Nephron (organoid): ENCODE measurements around the gene ERP44.
A peak's percentile ranks its signal among the peaks of the same experiment; 100 is the strongest.

Source experiments
- H3K27ac Mint-ChIP-seq, 3 experiments: 2 replicates each; pipeline ENCODE4 v1.8.0; 2020; ENCODE audit warnings: mixed read lengths in 3 of 3, mild to moderate bottlenecking in 2 of 3, moderate library complexity in 1 of 3
- H3K27me3 Mint-ChIP-seq: 2 replicates; pipeline ENCODE4 v1.8.0; 2021; ENCODE audit warnings: low read depth, mild to moderate bottlenecking, moderate library complexity, mixed read lengths
- H3K36me3 Mint-ChIP-seq: 2 replicates; pipeline ENCODE4 v1.8.0; 2020; ENCODE audit warnings: low read depth, mixed read lengths
- H3K4me1 Mint-ChIP-seq: 2 replicates; pipeline ENCODE4 v1.8.0; 2020; ENCODE audit warnings: mixed read lengths
- H3K4me3 Mint-ChIP-seq, 3 experiments: 2 replicates each; pipeline ENCODE4 v1.8.0; 2020; ENCODE audit warnings: mild to moderate bottlenecking in 3 of 3, mixed read lengths in 3 of 3, moderate library complexity in 2 of 3
- H3K9me3 Mint-ChIP-seq: 2 replicates; pipeline ENCODE4 v1.8.0; 2020; ENCODE audit warnings: mixed read lengths
- TF ChIP-seq, protein P1 (sequence below), 3 experiments: fragments of 200-600 bp; sonication (generic); IDR thresholded peaks; one replicate each; pipeline ENCODE4 v1.5.0; 2021; ENCODE audit warnings: antibody characterized with exemption in 3 of 3; ENCODE audit not compliant: unreplicated experiment in 3 of 3

The ERP44 gene

GRCh38 chr9:99948482-99948881, 150.3 kb downstream of the ERP44 start:
- Mint-ChIP-seq H3K4me3 (no peak overlapping the region), H3K27me3 (no peaks in the 10 kb centered on the region), H3K4me1 (no peaks in the 10 kb centered on the region), H3K9me3 (peaks cover 3% of the 10 kb centered on the region), H3K36me3 (peaks cover 36% of the 10 kb centered on the region), H3K27ac (no peak overlapping the region)
- TF ChIP-seq, protein P1, sequence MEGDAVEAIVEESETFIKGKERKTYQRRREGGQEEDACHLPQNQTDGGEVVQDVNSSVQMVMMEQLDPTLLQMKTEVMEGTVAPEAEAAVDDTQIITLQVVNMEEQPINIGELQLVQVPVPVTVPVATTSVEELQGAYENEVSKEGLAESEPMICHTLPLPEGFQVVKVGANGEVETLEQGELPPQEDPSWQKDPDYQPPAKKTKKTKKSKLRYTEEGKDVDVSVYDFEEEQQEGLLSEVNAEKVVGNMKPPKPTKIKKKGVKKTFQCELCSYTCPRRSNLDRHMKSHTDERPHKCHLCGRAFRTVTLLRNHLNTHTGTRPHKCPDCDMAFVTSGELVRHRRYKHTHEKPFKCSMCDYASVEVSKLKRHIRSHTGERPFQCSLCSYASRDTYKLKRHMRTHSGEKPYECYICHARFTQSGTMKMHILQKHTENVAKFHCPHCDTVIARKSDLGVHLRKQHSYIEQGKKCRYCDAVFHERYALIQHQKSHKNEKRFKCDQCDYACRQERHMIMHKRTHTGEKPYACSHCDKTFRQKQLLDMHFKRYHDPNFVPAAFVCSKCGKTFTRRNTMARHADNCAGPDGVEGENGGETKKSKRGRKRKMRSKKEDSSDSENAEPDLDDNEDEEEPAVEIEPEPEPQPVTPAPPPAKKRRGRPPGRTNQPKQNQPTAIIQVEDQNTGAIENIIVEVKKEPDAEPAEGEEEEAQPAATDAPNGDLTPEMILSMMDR (IDR thresholded peaks at IDR 0.05; ENCODE audit: unreplicated experiment in 3 of 3): no peak

DNA sequence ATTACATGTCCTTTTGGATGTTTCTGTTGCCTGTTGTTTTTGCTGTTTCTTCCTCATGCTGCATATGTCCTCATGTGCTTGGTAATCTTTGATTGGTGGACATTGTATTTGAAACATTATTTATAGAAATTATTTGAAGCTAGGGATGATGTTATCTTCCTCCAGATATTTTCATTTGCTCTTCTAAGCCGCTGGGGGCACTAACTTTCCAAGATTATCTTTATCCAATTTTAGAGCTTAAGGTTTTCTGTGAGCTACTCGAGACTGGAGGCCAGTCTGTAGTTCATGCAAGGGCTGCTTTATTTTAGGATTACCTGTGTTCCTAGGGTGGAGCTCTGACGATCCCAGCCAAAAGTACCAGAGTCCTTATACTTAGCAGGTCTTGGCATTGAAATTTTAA, 151.4 kb downstream of the ERP44 start:
- no peaks in the 10 kb centered on the region for H3K4me1 Mint-ChIP-seq
- peaks cover 3% of the 10 kb centered on the region for H3K9me3 Mint-ChIP-seq
- H3K4me3 Mint-ChIP-seq: no peak overlapping the region
- TF ChIP-seq, protein P1 (IDR thresholded peaks at IDR 0.05; ENCODE audit: unreplicated experiment in 3 of 3): peak in 1 of 3 experiments; percentile 25
- H3K27ac Mint-ChIP-seq: no peak overlapping the region
- no peaks in the 10 kb centered on the region for H3K27me3 Mint-ChIP-seq
- H3K36me3 Mint-ChIP-seq: peaks cover 33% of the 10 kb centered on the region

DNA sequence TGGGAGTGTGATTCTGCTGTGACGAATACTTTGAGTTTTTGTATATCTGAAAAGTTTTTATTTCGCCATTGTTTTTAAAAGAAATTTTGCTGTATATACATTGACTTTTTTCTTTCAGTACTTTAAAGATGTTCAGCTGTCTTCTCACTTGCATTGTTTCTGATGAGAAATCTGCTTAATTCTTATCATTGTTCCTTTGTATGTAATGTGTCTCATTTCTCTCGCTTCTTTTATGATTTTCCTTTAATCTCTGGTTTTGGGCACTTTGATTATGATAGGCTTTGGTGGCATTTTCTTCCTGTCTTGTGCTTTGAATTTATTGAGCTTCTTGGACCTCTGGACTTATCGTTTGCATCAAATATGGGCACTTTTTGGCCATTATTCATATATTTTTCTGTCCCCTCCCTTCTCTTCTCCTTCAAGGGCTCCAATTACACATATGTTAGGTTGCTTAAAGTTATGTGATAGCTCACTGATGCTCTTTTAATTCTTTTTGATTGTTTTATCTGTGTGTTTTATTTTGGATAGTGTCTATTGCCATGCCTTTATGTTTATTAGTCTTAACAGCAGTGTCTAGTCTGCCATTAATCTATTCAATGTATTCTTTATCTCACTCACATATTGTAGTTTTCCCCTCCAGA, 161.7 kb downstream of the ERP44 start:
- peaks cover 24% of the 10 kb centered on the region for H3K9me3 Mint-ChIP-seq
- H3K4me3 Mint-ChIP-seq: no peak overlapping the region

DNA sequence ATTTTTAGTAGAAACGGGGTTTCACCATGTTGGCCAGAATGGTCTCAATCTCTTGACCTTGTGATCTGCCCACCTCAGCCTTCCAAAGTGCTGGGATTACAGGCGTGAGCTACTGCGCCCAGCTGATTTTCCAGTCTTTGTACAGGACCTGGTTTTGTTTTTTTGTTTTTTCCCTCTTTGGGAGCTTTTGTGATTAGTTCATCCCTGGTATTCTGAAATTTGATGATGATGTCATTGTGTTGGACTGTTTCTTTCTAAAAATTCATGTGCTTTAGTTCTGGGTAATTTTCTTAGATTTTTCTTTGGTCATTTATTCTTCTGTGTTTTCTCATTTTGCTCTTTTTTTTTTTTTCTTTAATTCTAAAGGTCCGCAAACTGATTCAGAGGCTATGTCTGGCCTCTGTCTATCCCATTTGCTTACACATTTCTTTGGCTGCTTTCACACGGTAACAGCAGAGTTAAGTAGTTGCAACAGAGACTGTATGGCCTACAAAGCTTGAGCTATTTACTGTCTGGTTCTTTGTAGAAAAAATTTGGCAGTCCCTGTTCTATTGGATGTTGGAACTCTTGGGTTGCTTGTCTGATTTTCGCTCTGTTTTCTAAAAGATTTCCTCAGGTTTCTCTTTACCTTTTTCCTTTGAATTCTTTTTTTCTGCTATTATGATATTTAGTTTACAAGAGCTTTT, 167.5 kb downstream of the ERP44 start:
- Mint-ChIP-seq H3K4me1 (no peaks in the 10 kb centered on the region), H3K36me3 (peaks cover 54% of the 10 kb centered on the region), H3K27me3 (no peaks in the 10 kb centered on the region), H3K9me3 (peaks cover 17% of the 10 kb centered on the region), H3K27ac (no peak overlapping the region), H3K4me3 (no peak overlapping the region)
- TF ChIP-seq, protein P1 (IDR thresholded peaks at IDR 0.05; ENCODE audit: unreplicated experiment in 3 of 3): no peak

More for the DNA sequence above, 161.7 kb downstream of the ERP44 start:
- Mint-ChIP-seq H3K36me3 (peaks cover 47% of the 10 kb centered on the region), H3K27me3 (no peaks in the 10 kb centered on the region), H3K27ac (no peak overlapping the region), H3K4me1 (no peaks in the 10 kb centered on the region)
- TF ChIP-seq, protein P1 (IDR thresholded peaks at IDR 0.05; ENCODE audit: unreplicated experiment in 3 of 3): no peak

DNA sequence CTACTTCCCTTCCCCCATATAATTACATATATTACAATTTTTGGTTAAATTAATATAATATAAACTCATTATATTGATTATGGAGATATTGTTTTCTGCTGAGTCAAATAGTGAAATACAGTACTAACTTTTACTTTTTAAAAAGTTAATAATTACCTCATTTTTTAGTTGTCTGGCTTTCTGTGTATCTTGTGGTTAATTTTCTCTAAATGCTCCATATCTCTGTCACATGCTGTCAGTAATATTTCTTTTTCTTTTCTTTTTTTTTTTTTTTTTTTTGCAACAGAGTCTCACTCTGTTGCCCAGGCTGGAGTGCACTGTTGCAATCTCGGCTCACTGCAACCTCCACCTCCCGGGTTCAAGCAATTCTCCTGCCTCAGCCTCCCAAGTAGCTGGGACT, 169.1 kb downstream of the ERP44 start:
- TF ChIP-seq, protein P1 (IDR thresholded peaks at IDR 0.05; ENCODE audit: unreplicated experiment in 3 of 3): no peak
- H3K27me3 Mint-ChIP-seq: no peaks in the 10 kb centered on the region
- H3K27ac Mint-ChIP-seq: no peak overlapping the region
- H3K4me1 Mint-ChIP-seq: no peaks in the 10 kb centered on the region
- H3K36me3 Mint-ChIP-seq: peaks cover 63% of the 10 kb centered on the region
- H3K9me3 Mint-ChIP-seq: peaks cover 23% of the 10 kb centered on the region
- no peak overlapping the region for H3K4me3 Mint-ChIP-seq
